COLO668 (cell line): ENCODE data around the gene CXorf58.
A peak's percentile ranks its signal among the peaks of the same experiment; 100 is the strongest.

ENCODE experiments used
- DNase-seq: peaks from one replicate; lab custom pipeline; 2025; ENCODE audit not compliant: unreplicated experiment; lab: John Stamatoyannopoulos, UW

The CXorf58 gene

GRCh38 chrX:23900220-23900797 is 7.5 kb upstream of the CXorf58 start:
- DNase-seq = no peak

DNA sequence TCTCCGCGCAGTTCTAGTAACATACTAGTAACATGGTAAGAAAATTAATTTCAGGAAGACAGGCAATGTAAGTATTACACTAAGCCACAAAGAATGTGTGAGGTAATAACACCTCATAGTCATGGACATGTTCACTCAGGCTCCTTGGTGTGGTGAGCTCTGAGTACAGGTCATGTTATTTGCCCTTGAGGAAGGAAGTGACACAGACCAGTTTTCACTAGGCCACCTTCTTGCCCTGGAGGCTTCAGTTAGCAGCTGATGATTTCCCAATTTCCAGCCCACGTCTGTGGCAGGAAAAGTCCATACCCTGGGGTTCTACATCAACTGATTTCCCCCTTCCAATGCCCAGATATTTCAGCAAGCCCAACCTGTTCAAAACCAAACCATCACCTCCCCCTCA is 6.7 kb upstream of the CXorf58 start:
- no peak for DNase-seq

DNA sequence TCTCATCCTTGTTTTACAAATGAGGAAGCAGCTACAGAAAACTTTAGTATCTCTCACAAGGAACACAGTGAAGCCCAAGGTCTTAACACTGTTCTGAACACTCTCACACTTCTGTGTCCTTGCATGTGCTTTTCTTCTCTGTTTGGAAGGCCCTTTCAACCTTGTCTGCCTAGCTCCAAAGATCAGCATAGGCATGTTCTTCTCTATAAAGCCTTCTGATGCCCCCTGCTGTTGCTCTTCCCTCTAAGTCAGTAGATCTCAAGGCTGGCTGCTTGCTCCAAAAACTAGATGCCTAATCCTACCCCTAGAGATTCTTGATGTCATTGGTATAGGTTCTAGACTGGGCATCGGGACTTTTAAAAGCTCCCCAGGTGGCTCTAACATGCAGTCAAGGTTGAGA is 6.0 kb upstream of the CXorf58 start:
- DNase-seq = peak; percentile 42

- DNase-seq = peak; percentile 1
Measured at GRCh38 chrX:23902419-23902818, 5.4 kb upstream of the CXorf58 start.

DNA sequence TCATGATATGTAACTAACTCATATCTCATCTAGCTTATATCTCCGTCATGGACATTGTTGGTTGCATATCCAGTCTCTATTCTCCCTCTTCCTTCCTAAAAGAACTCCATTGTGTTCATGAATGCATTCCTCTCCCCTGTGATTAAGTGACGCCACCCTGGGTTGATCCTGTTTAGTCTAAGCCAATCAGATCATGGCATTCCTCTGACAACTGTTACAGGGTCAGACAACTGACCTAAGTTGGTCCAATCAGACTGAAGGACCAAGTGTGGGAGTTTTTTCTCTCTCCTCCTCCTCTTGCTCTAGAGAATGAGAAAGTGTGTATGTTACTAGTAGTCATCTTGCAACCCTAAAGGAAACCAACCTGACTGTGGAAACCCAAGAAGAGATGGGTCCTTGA is 3.7 kb upstream of the CXorf58 start:
- DNase-seq = no peak

DNA sequence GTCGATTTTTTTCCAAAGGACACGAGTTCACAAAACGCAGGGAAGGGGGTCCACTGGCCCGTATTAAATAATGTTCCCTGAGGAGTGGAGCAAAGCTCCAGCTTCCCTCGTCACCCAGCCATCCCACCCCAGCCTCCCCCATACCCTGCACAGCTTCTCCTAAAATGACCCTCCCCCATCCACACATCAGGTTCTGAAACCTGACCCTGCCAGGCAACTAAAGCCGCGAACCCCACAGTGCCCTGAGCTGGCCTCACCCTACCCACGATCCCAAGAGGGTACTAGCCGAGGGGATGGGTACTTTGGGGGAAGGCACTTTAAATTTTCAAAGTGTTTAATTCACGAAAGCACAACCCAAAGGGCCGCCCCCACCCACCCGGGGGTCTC is 702 bp upstream of the CXorf58 start:
- DNase-seq = peak; percentile 41

GRCh38 chrX:23908219-23909004 is 606 bp downstream of the CXorf58 start:
- DNase-seq = no peak

DNA sequence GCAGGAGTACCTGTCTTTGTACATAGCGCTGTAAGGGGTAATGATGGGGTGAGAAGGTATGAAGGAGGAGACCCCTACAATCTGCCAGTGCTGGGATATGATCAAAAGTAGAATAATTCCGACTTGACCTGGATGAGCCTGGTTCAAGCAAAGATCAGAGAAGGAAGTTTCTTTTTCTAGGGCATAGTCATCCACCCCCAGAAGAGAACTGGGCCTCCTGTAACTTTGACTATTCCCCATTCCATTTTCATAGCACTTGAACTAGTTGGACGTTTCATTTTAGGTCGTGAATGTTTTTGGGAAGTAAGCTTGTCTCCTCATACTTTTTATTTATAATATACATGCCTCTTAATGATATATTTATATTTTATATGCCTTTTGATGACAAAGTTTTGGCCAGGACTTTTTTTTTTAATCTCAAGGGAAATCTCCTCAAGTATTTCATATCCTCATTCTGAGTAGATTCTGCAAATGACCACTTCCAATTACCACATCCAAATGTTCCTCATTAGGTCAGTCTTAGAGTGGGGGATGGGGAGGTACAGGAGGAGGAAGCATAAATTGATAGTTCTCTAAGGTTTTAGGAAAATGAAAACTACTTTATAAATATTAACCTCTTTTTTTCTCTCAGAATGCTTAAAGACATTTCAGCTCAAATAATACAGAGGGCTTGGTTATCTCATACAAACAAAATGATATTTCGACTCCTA is 3.5 kb downstream of the CXorf58 start:
- DNase-seq = no peak

DNA sequence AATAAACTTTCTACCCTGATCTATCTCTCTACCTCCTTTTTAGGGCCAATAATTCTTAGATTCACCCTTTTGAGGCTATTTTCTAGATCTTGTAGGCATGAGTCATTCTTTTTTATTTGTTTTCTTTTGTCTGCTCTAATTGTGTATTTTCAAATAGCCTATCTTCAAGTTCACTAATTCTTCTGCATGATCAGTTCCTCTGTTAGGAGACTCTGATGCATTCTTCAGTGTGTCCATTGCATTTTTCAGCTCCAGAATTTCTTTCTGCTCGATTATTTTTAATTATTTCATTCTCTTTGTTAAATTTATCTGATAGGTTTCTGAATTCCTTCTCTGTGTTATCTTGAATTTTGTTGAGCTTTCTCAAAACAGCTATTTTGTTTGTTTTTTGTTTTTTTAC is 11.3 kb downstream of the CXorf58 start:
- no peak for DNase-seq

GRCh38 chrX:23919706-23920320 is 12.0 kb downstream of the CXorf58 start:
- no peak for DNase-seq

- DNase-seq = no peak
Measured at GRCh38 chrX:23926015-23926414, 18.2 kb downstream of the CXorf58 start.

- DNase-seq = no peak
Measured at GRCh38 chrX:23930894-23931604, 23.2 kb downstream of the CXorf58 start.

DNA sequence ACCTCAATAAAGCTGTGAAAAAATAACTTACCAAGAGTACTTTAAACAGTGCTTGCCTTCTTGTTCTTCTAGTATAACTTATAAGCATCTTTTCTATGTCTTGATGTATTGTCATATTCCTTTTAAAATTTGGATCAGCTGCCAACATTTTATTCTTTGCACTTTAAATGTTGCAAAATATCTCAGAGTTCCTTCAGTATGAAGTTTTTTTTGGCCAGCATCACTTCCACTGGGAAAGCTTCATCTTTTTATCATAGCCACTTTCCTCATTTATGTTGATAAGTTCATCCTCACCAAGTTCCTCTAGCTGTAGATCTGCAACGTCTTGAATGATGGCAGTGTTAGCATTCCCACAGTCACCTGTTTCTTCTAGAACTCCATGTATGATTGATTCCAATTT is 24.2 kb downstream of the CXorf58 start:
- no peak for DNase-seq

GRCh38 chrX:23935106-23935505 is 27.3 kb downstream of the CXorf58 start:
- DNase-seq = no peak

- no peak for DNase-seq
Measured at GRCh38 chrX:23936180-23936579, 28.4 kb downstream of the CXorf58 start.

GRCh38 chrX:23937100-23937499 is 29.3 kb downstream of the CXorf58 start:
- no peak for DNase-seq

GRCh38 chrX:23938690-23939089 is 30.9 kb downstream of the CXorf58 start:
- no peak for DNase-seq

GRCh38 chrX:23939203-23939602 is 31.4 kb downstream of the CXorf58 start:
- no peak for DNase-seq

- DNase-seq = no peak
Measured at GRCh38 chrX:23944234-23944633, 36.4 kb downstream of the CXorf58 start.

DNA sequence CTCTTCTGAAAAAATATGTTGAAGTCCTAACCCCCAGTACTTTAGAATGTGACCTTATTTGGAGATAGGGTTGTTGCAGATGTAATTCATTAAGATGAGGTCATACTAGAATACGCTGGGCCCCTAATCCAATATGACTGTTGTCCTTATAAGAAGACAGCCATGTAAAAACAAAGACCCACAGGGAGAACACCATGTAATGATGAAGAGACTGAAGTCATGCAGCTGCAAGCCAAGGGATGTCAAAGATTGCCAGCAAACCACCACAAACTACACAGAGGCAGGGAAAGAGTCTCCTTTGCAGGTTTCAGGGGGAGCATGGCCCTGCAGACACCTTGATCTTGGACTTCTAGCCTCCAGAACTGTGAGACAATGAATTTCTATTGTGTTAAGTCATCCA is 37.4 kb downstream of the CXorf58 start:
- DNase-seq = no peak

- DNase-seq = no peak
Measured at GRCh38 chrX:23952391-23952790, 44.6 kb downstream of the CXorf58 start.
